Fibroblast of lung (primary cell): Measurements from ENCODE around the gene PTPRM. TPM values are rescaled to one million over a fixed set of nuclear protein-coding genes. Genes with fewer than 3 reads are reported as not detected.

Experiments used
- DNase-seq, 2 donors: peaks; one replicate each; pipeline versions ENCODE4 v3.0.0 to v3.0.0-alpha.2; 2010; ENCODE audit warnings: low read depth in 2 of 2
- H2AFZ ChIP-seq: 2 replicates; pipeline ENCODE4 v1.5.1; 2012; ENCODE audit warnings: low read length, control low read depth, inconsistent platforms
- H3K27ac ChIP-seq: 2 replicates; pipeline ENCODE4 v1.5.1; 2011; ENCODE audit warnings: low read length, control low read depth; ENCODE audit not compliant: insufficient read depth
- H3K27me3 ChIP-seq: 2 replicates; pipeline ENCODE4 v1.5.1; 2011; ENCODE audit warnings: mild to moderate bottlenecking, low read length; ENCODE audit not compliant: control insufficient read depth, insufficient read depth
- H3K36me3 ChIP-seq: 2 replicates; pipeline ENCODE4 v1.5.1; 2011; ENCODE audit warnings: low read length; ENCODE audit not compliant: control insufficient read depth, insufficient read depth
- H3K4me1 ChIP-seq: 2 replicates; pipeline ENCODE4 v1.5.1; 2011; ENCODE audit warnings: low read length; ENCODE audit not compliant: control insufficient read depth, insufficient read depth; ENCODE audit errors: extremely low read depth
- H3K4me2 ChIP-seq: 2 replicates; pipeline ENCODE4 v1.5.1; 2011; ENCODE audit warnings: low read length, control low read depth; ENCODE audit not compliant: insufficient read depth; ENCODE audit errors: extremely low read depth
- H3K4me3 ChIP-seq, 4 experiments: fragments of 200-600 bp in 1 of 4; sonication (generic) in 1 of 4; replicated peaks in 1 of 4; 2 replicates each; pipeline ENCODE4 v1.5.1; 2011 to 2016; ENCODE audit warnings: low read length in 4 of 4, low read depth in 3 of 4, mild to moderate bottlenecking in 3 of 4, control low read depth in 2 of 4, inconsistent platforms in 1 of 4, mixed read lengths in 1 of 4; ENCODE audit not compliant: insufficient read depth in 1 of 4; ENCODE audit errors: control extremely low read depth in 1 of 4
- H3K79me2 ChIP-seq: 2 replicates; pipeline ENCODE4 v1.5.1; 2012; ENCODE audit warnings: mild to moderate bottlenecking, low read length, inconsistent platforms; ENCODE audit not compliant: control insufficient read depth, insufficient read depth
- H3K9ac ChIP-seq: 2 replicates; pipeline ENCODE4 v1.5.1; 2011; ENCODE audit warnings: mild to moderate bottlenecking, low read length, control low read depth; ENCODE audit not compliant: insufficient read depth
- H3K9me3 ChIP-seq: 2 replicates; pipeline ENCODE4 v1.5.1; 2012; ENCODE audit warnings: low read depth, low read length; ENCODE audit not compliant: control insufficient read depth, insufficient read depth
- H4K20me1 ChIP-seq: 2 replicates; pipeline ENCODE4 v1.5.1; 2011; ENCODE audit warnings: low read length; ENCODE audit not compliant: control insufficient read depth, insufficient read depth; ENCODE audit errors: extremely low read depth
- EZH2 ChIP-seq: IDR thresholded peaks from 2 replicates; pipeline ENCODE4 v1.5.1; 2012; ENCODE audit warnings: low read length, control low read depth, mild to moderate bottlenecking; ENCODE audit errors: missing control alignments
- polyA plus RNA-seq, 2 donors: library from polyadenylated mRNA; depleted of rRNA in 1 of 2; stranded (reverse) in 1 of 2; unstranded in 1 of 2; fragments of >200 nt; gene quantifications; 2 replicates each; pipeline ENCODE4 v1.2.1, GENCODE V29; 2011 to 2012; ENCODE audit warnings: missing spikeins in 1 of 2
- total RNA-seq: library from RNA; depleted of rRNA; stranded (reverse); fragments of >200 nt; gene quantifications from 2 replicates; pipeline ENCODE4 v1.2.1, GENCODE V29; 2014
- TF ChIP-seq, protein P1 (sequence below), 2 donors: IDR thresholded peaks in 1 of 2; conservative IDR thresholded peaks in 1 of 2; 1 replicate in 1 of 2; 2 replicates in 1 of 2; pipeline ENCODE4 v1.5.1; 2011 to 2012; ENCODE audit warnings: low read length in 2 of 2, control low read depth in 1 of 2, inconsistent platforms in 1 of 2, low read depth in 1 of 2, mild to moderate bottlenecking in 1 of 2

The PTPRM gene
- total and polyA plus RNA-seq, 2 donors (not counting 1 experiment from before 2014, with no cell fraction given): 86.6 to 87.0 TPM

DNA sequence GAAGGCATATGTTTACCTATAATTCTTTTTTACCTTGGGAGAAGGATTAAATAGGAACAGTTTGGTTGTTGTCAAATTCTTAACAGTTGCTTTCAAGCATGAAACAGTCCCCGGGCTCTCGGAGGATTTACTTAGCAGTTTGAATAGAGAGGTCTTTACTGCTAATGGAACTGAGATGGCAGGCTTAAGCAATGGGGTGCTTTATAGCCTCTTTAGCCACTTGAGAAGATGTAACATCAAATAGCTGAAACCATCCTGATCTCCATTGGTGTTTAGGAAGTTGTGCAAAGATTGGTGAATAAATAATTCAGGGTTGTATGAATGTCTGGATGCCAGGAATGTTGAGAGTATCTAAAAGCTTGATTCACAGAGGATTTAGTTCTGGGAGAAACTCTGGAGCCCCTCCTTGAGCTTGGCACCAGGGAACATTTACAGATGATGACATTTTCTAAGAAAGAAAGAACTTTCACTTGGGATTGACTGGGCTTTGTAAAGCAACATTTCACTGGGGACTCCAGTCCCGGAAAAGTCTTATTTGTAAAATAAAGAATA, 51.9 kb downstream of the PTPRM start:
- Histone ChIP-seq H3K79me2 (no peaks in the 10 kb centered on the region), H3K9me3 (no peaks in the 10 kb centered on the region), H3K4me3 (no peak overlapping the region), H3K4me2 (no peak overlapping the region), H3K9ac (no peak overlapping the region), H3K36me3 (no peaks in the 10 kb centered on the region), H4K20me1 (no peaks in the 10 kb centered on the region), H3K27ac (no peak overlapping the region), H3K4me1 (no peaks in the 10 kb centered on the region), H2AFZ (no peak overlapping the region), H3K27me3 (no peaks in the 10 kb centered on the region)
- DNase-seq: peak in 1 of 2 donors; percentile 37
- no peak for TF ChIP-seq EZH2
- TF ChIP-seq, protein P1, sequence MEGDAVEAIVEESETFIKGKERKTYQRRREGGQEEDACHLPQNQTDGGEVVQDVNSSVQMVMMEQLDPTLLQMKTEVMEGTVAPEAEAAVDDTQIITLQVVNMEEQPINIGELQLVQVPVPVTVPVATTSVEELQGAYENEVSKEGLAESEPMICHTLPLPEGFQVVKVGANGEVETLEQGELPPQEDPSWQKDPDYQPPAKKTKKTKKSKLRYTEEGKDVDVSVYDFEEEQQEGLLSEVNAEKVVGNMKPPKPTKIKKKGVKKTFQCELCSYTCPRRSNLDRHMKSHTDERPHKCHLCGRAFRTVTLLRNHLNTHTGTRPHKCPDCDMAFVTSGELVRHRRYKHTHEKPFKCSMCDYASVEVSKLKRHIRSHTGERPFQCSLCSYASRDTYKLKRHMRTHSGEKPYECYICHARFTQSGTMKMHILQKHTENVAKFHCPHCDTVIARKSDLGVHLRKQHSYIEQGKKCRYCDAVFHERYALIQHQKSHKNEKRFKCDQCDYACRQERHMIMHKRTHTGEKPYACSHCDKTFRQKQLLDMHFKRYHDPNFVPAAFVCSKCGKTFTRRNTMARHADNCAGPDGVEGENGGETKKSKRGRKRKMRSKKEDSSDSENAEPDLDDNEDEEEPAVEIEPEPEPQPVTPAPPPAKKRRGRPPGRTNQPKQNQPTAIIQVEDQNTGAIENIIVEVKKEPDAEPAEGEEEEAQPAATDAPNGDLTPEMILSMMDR (conservative IDR thresholded peaks at IDR 0.05 in 1 of 2, IDR thresholded peaks at IDR 0.05 in 1 of 2; ENCODE audit: low read depth in 1 of 2, low read length in 2 of 2): no peak

DNA sequence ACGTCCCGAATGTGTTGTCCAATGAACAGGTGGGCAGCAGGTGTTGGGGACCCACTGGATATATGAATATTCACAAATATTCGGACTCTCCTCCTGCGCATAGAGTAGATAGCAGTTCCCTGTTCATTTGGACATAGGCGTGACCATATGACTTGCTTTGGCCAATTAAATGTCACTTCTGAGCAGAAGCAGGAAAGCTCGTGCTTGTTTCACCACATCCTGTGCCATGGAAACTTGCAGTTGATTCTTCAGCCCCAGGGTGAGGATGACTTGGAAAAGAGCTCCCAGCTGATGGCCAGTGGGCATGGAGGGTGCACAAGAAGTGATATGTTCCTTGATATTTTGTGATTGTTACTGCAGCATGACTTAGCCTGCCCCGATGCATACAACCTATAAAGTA, 52.6 kb downstream of the PTPRM start:
- no peaks in the 10 kb centered on the region for H3K9me3 ChIP-seq
- no peaks in the 10 kb centered on the region for H3K27me3 ChIP-seq
- no peaks in the 10 kb centered on the region for H3K4me1 ChIP-seq
- DNase-seq: no peak
- H3K4me3 ChIP-seq: no peak overlapping the region
- H2AFZ ChIP-seq: no peak overlapping the region
- no peak overlapping the region for H3K4me2 ChIP-seq
- H3K36me3 ChIP-seq: no peaks in the 10 kb centered on the region
- H4K20me1 ChIP-seq: no peaks in the 10 kb centered on the region
- H3K27ac ChIP-seq: no peak overlapping the region
- TF ChIP-seq, protein P1 (conservative IDR thresholded peaks at IDR 0.05 in 1 of 2, IDR thresholded peaks at IDR 0.05 in 1 of 2; ENCODE audit: low read depth in 1 of 2, low read length in 2 of 2): no peak
- TF ChIP-seq EZH2: no peak
- no peaks in the 10 kb centered on the region for H3K79me2 ChIP-seq
- no peak overlapping the region for H3K9ac ChIP-seq

DNA sequence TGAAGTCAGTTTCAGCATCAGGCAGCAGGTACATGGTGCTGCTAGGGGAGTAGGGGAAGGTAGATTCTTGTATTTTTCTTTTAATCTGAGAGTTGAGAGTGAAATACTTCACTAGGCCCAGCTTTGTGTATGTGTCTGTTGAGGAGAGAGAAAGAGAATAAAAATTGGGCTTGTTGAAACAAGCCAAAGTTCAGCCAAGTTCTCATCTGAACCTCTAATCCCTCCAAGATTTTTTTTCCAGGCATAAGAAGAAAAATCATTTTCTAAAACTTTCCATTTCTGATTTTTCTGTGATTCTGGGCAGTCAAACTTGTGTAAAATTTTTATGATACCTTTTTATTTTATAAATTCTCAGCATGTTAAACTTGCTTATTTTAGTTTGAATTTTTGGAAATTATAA, 55.6 kb downstream of the PTPRM start:
- no peaks in the 10 kb centered on the region for H3K79me2 ChIP-seq
- no peaks in the 10 kb centered on the region for H3K9me3 ChIP-seq
- H3K27ac ChIP-seq: no peak overlapping the region
- H4K20me1 ChIP-seq: no peaks in the 10 kb centered on the region
- no peak overlapping the region for H3K9ac ChIP-seq
- H3K4me1 ChIP-seq: peaks cover 11% of the 10 kb centered on the region
- no peaks in the 10 kb centered on the region for H3K27me3 ChIP-seq
- no peak for DNase-seq
- no peak overlapping the region for H2AFZ ChIP-seq
- H3K4me3 ChIP-seq: no peak overlapping the region
- H3K4me2 ChIP-seq: no peak overlapping the region
- TF ChIP-seq, protein P1 (conservative IDR thresholded peaks at IDR 0.05 in 1 of 2, IDR thresholded peaks at IDR 0.05 in 1 of 2; ENCODE audit: low read depth in 1 of 2, low read length in 2 of 2): no peak
- no peak for TF ChIP-seq EZH2
- no peaks in the 10 kb centered on the region for H3K36me3 ChIP-seq
